ENCODE data around the gene TMEM170A. TPM values are rescaled to one million over a fixed set of nuclear protein-coding genes. Genes with fewer than 3 reads are reported as not detected.

TMEM170A gene
- total RNA-seq, result 4.2 and 5.5 TPM in 2 replicates

GRCh38 chr16:75464122-75464918 lies at the start of gene TMEM170A:
TMEM170A (minus strand) TSS chr16:75464689; CDS start chr16:75464600, 89 bp downstream.

GRCh38 chr16:75495076-75495674 lies 30.7 kb upstream of the TMEM170A start, which contains the start of gene CHST6:
CHST6 (minus strand) TSS chr16:75495441; CDS start chr16:75479828, 15,613 bp downstream.

GRCh38 chr16:75432828-75433731 lies 31.4 kb downstream of the TMEM170A start, which contains the start of gene CFDP1:
CFDP1 (minus strand) TSS chr16:75433503; CDS start chr16:75433352, 151 bp downstream.

Other genes starting within 250 kb of the TMEM170A start
- gene CTRB1, start 245.7 kb downstream of the TMEM170A start, total RNA-seq, result not detected in 2 replicates
- gene BCAR1, start 213.1 kb downstream of the TMEM170A start, total RNA-seq, result 73.9 and 76.3 TPM in 2 replicates
- 37.5 and 44.4 TPM in 2 replicates for gene CFDP1, start 31.2 kb downstream of the TMEM170A start, total RNA-seq
- gene CHST6, start 30.8 kb upstream of the TMEM170A start, total RNA-seq, result 1.0 and 2.0 TPM in 2 replicates
- gene CHST5, start 71.4 kb upstream of the TMEM170A start, total RNA-seq, result under 0.01 TPM in 1 of 2 replicates, not detected in the other
- gene TMEM231, start 91.6 kb upstream of the TMEM170A start, total RNA-seq, result 8.6 and 12.6 TPM in 2 replicates
- 41.2 and 44.2 TPM in 2 replicates for gene GABARAPL2, start 101.7 kb upstream of the TMEM170A start, total RNA-seq
- gene ADAT1, start 158.6 kb upstream of the TMEM170A start, total RNA-seq, result 36.3 and 43.4 TPM in 2 replicates
- 188 and 191 TPM in 2 replicates for gene KARS1, start 183.0 kb upstream of the TMEM170A start, total RNA-seq
- 30.3 and 36.7 TPM in 2 replicates for gene TERF2IP, start 183.1 kb upstream of the TMEM170A start, total RNA-seq
- not detected in 2 replicates for gene CPHXL2, start 212.3 kb upstream of the TMEM170A start, total RNA-seq
- not detected in 2 replicates for gene DUXB, start 236.8 kb upstream of the TMEM170A start, total RNA-seq

All from bronchus fibroblast of lung (primary cell).